ENCODE measurements around the gene IRF2BP2. TPM values are rescaled to one million over a fixed set of nuclear protein-coding genes. Genes with fewer than 3 reads are reported as not detected.

IRF2BP2 gene
- total RNA-seq, 1 donor: 172 TPM

DNA sequence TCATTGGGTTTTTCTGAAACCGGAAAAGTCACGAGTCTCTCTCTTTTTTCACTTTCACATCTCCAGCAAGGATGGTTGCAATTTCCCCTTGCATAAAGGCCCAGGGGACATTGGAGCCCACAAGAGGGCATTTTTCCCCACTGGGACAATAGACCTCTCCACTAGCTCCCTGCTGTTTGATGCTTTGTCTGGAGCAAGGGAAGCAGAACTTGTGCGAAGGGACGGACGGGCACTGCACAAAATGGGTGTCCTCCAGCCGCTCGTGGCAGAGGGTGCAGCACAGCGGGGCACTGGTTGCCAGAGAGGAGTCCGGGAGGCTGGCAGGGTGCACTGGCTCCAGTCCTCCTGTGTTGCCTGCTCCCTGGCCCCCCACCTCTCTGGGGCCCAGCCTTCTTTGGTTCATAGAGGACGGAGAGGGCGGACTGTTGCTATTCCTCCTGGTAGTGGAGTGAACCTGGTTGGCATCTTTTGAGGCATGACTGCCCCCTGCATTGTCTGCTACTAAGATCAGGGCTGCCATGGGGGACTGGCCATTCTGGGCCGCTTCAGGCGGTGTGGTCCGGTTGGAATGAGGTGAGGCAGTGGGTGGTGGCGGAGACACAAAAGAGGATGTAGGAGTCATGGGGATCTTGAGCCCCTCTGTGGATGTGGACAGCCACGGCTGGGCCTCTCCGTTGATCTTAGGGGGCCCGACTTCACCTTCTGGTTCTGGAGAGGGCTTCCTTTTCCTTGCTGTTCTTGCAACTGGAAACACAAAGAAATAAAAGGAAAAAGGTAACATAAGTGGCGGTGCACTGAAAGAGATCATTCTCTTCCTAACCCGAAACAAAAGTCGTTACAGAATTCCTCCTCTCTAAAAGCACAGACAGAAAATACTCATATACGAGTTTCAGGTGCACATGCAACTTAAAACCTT, 2.6 kb downstream of the IRF2BP2 start:
- Histone ChIP-seq H3K4me1 (ENCODE audit: insufficient read depth, low read length) (peaks cover 39% of the 10 kb centered on the region), H3K27ac (ENCODE audit: low read depth, low read length) (peak overlapping the region; percentile 99), H3K27me3 (ENCODE audit: insufficient read depth, low read length) (no peaks in the 10 kb centered on the region), H3K79me2 (ENCODE audit: insufficient read depth, low read length) (peaks cover 68% of the 10 kb centered on the region), H4K20me1 (ENCODE audit: insufficient read depth, low read length) (peaks cover 15% of the 10 kb centered on the region), H3K36me3 (ENCODE audit: insufficient read depth, low read length) (peaks cover 54% of the 10 kb centered on the region), H2AFZ (ENCODE audit: low read length) (no peak overlapping the region), H3K4me2 (ENCODE audit: insufficient read depth, low read length) (peak overlapping the region; percentile 85), H3K9me3 (ENCODE audit: low read depth, low read length) (no peaks in the 10 kb centered on the region), H3K4me3 (ENCODE audit: insufficient read depth, low read length) (peak overlapping the region; percentile 91)
- DNase-seq (ENCODE audit: insufficient read length, low spot score, missing footprints): no peak
- TF ChIP-seq, protein P1, sequence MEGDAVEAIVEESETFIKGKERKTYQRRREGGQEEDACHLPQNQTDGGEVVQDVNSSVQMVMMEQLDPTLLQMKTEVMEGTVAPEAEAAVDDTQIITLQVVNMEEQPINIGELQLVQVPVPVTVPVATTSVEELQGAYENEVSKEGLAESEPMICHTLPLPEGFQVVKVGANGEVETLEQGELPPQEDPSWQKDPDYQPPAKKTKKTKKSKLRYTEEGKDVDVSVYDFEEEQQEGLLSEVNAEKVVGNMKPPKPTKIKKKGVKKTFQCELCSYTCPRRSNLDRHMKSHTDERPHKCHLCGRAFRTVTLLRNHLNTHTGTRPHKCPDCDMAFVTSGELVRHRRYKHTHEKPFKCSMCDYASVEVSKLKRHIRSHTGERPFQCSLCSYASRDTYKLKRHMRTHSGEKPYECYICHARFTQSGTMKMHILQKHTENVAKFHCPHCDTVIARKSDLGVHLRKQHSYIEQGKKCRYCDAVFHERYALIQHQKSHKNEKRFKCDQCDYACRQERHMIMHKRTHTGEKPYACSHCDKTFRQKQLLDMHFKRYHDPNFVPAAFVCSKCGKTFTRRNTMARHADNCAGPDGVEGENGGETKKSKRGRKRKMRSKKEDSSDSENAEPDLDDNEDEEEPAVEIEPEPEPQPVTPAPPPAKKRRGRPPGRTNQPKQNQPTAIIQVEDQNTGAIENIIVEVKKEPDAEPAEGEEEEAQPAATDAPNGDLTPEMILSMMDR (IDR thresholded peaks at IDR 0.05; ENCODE audit: extremely low read depth, low read depth, low read length): no peak

DNA sequence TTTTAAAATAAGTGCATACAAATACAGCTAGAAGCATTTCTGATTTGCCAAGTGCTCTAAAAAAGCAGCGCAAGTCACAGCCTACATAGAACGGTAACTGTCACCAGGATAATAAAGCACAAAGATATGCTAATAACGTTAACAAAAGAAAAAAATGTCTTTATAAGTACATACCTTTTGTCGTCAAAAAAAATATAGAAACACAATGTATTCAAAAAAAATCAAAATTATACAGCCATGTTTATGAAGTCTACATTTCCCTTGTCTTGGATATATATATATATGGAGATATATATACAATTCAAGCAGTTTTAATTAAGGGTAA, 3.2 kb downstream of the IRF2BP2 start:
- no peaks in the 10 kb centered on the region for H3K27me3 ChIP-seq (ENCODE audit: insufficient read depth, low read length)
- peaks cover 39% of the 10 kb centered on the region for H3K4me1 ChIP-seq (ENCODE audit: insufficient read depth, low read length)
- H3K4me2 ChIP-seq (ENCODE audit: insufficient read depth, low read length): peak overlapping the region; percentile 85
- DNase-seq (ENCODE audit: insufficient read length, low spot score, missing footprints): no peak
- no peaks in the 10 kb centered on the region for H3K9me3 ChIP-seq (ENCODE audit: low read depth, low read length)
- H4K20me1 ChIP-seq (ENCODE audit: insufficient read depth, low read length): peaks cover 15% of the 10 kb centered on the region
- peaks cover 56% of the 10 kb centered on the region for H3K36me3 ChIP-seq (ENCODE audit: insufficient read depth, low read length)
- peaks cover 74% of the 10 kb centered on the region for H3K79me2 ChIP-seq (ENCODE audit: insufficient read depth, low read length)
- no peak overlapping the region for H2AFZ ChIP-seq (ENCODE audit: low read length)
- H3K4me3 ChIP-seq (ENCODE audit: insufficient read depth, low read length): peak overlapping the region; percentile 91
- TF ChIP-seq, protein P1 (IDR thresholded peaks at IDR 0.05; ENCODE audit: extremely low read depth, low read depth, low read length): no peak
- peak overlapping the region; percentile 99 for H3K27ac ChIP-seq (ENCODE audit: low read depth, low read length)

DNA sequence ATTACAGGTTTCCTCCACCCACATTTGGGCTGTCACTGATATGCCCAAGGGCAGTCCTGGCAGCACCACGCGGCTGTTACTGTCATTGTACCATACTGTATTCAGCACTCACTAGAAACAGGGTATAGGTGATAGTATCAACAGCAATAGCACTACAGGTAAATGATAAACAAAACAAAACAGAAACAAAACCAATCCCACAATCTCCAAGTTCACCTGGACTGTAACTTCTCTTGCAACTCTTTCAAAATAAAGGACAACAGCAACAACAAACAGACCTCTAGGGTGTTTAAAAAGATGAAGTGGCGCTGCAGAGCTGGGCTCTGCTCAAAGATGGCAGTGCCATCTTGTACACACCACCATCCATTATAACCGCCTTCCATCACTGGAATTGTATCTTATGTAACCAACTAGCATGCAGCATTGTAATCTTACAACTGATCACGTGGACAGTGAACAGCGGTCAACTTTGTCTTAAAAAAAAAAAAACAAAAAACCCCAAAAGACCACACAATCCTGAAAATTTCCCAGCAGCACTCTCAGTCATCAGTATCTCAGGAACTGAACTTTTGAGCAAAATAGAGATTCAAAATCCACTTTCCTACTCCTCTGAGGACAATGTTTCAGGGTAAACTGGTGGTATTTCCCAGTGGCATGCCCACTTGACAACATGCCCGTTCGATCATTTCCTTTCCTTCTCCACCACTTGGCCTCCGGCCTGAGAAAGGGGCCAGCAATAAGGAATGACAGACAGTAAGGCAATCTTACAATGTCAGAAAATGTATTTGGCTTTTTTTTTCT, 3.8 kb downstream of the IRF2BP2 start:
- Histone ChIP-seq H3K27ac (ENCODE audit: low read depth, low read length) (peak overlapping the region; percentile 99), H3K36me3 (ENCODE audit: insufficient read depth, low read length) (peaks cover 56% of the 10 kb centered on the region), H3K79me2 (ENCODE audit: insufficient read depth, low read length) (peaks cover 76% of the 10 kb centered on the region), H4K20me1 (ENCODE audit: insufficient read depth, low read length) (peaks cover 15% of the 10 kb centered on the region), H3K4me2 (ENCODE audit: insufficient read depth, low read length) (peak overlapping the region; percentile 85), H3K4me1 (ENCODE audit: insufficient read depth, low read length) (peaks cover 39% of the 10 kb centered on the region), H3K27me3 (ENCODE audit: insufficient read depth, low read length) (no peaks in the 10 kb centered on the region), H2AFZ (ENCODE audit: low read length) (no peak overlapping the region), H3K9me3 (ENCODE audit: low read depth, low read length) (no peaks in the 10 kb centered on the region), H3K4me3 (ENCODE audit: insufficient read depth, low read length) (peak overlapping the region; percentile 91)
- DNase-seq (ENCODE audit: insufficient read length, low spot score, missing footprints): no peak
- TF ChIP-seq, protein P1 (IDR thresholded peaks at IDR 0.05; ENCODE audit: extremely low read depth, low read depth, low read length): peak; percentile 2

All from osteoblast (primary cell).